Esophagus muscularis mucosa (tissue), 3 donors: ENCODE results near the gene RAPGEF1.

ENCODE experiments used
- CTCF ChIP-seq, 3 experiments: fragments of 200-600 bp in 2 of 3; fragments of 450-650 bp in 1 of 3; sonication (generic) in 2 of 3; IDR thresholded peaks; one replicate each; pipeline ENCODE4 v1.5.1; 2017 to 2019; ENCODE audit warnings: antibody characterized with exemption in 3 of 3, mild to moderate bottlenecking in 2 of 3, moderate library complexity in 1 of 3
- POLR2AphosphoS5 ChIP-seq, 2 donors: sonication (generic); formaldehyde crosslinking; IDR thresholded peaks; one replicate each; pipeline ENCODE4 v1.6.1; 2017; ENCODE audit warnings: antibody characterized with exemption in 2 of 2

- no peak for TF ChIP-seq POLR2AphosphoS5 (IDR thresholded peaks at IDR 0.05)
- peak in 1 of 3 experiments; percentile 25 for TF ChIP-seq CTCF (IDR thresholded peaks at IDR 0.05)
Measured at GRCh38 chr9:131739133-131739958, 530 bp downstream of the RAPGEF1 start.
